Thoracic aorta (tissue), 2 donors: ENCODE measurements around the gene RABEP2. TPM values are rescaled to one million over a fixed set of nuclear protein-coding genes. Genes with fewer than 3 reads are reported as not detected.

Experiments
- ATAC-seq: fragments of 150-250 bp; one replicate; pipeline ENCODE4 v1.8.0; 2017; ENCODE audit warnings: low read depth; ENCODE audit not compliant: insufficient number of reproducible peaks, low FRiP score
- DNase-seq: peaks from one replicate; pipeline ENCODE4 v3.0.0-alpha.2; 2020; ENCODE audit warnings: low spot score
- H3K27ac ChIP-seq, 2 donors: fragments of 200-600 bp; sonication (generic); 1 replicate in 1 of 2; 2 replicates in 1 of 2; pipeline ENCODE4 v1.5.1; 2016; ENCODE audit warnings: mild to moderate bottlenecking in 2 of 2, moderate library complexity in 2 of 2
- H3K27me3 ChIP-seq: fragments of 200-600 bp; sonication (generic); replicated peaks from 2 replicates; pipeline ENCODE4 v1.6.0; 2016; ENCODE audit warnings: mild to moderate bottlenecking; ENCODE audit not compliant: insufficient read depth
- H3K36me3 ChIP-seq: fragments of 200-600 bp; sonication (generic); one replicate; pipeline ENCODE4 v1.5.1; 2016
- H3K4me1 ChIP-seq, 2 donors: fragments of 200-600 bp; sonication (generic); 1 replicate in 1 of 2; 2 replicates in 1 of 2; pipeline versions ENCODE4 v1.5.1 to v1.6.0; 2016; ENCODE audit warnings: low read depth in 2 of 2, mild to moderate bottlenecking in 1 of 2; ENCODE audit not compliant: control insufficient read depth in 1 of 2
- H3K4me3 ChIP-seq: fragments of 200-600 bp; sonication (generic); 2 replicates; pipeline ENCODE4 v1.5.1; 2016; ENCODE audit warnings: mild to moderate bottlenecking
- H3K9me3 ChIP-seq: fragments of 200-600 bp; sonication (generic); 2 replicates; pipeline ENCODE4 v1.5.1; 2016
- CTCF ChIP-seq: fragments of 200-600 bp; sonication (generic); IDR thresholded peaks from one replicate; pipeline ENCODE4 v1.5.1; 2019; ENCODE audit warnings: antibody characterized with exemption
- total RNA-seq, 2 donors: library from RNA; depleted of rRNA; stranded (reverse); fragments of >200 nt; gene quantifications; one replicate each; pipeline versions ENCODE4 v1.1.0 to v1.2.3, GENCODE V29; 2016

The RABEP2 gene
- total RNA-seq, 2 donors from 2014 or later, result 18.3 to 62.0 TPM

GRCh38 chr16:28877655-28878000 lies 47.4 kb downstream of the RABEP2 start:
- Histone ChIP-seq H3K4me3 (no peak overlapping the region), H3K4me1 (peaks cover 8 to 14% of the 10 kb centered on the region in 2 donors), H3K36me3 (peaks cover 5% of the 10 kb centered on the region), H3K27me3 (no peaks in the 10 kb centered on the region), H3K9me3 (no peaks in the 10 kb centered on the region), H3K27ac (no peak overlapping the region)
- no peak for TF ChIP-seq CTCF
- no peak for DNase-seq
- ATAC-seq, result no peak

- Histone ChIP-seq H3K4me1 (peaks cover 8 to 14% of the 10 kb centered on the region in 2 donors), H3K27me3 (no peaks in the 10 kb centered on the region), H3K27ac (no peak overlapping the region), H3K4me3 (no peak overlapping the region), H3K9me3 (no peaks in the 10 kb centered on the region), H3K36me3 (peaks cover 10% of the 10 kb centered on the region)
- ATAC-seq (no peak), DNase-seq (no peak)
- TF ChIP-seq CTCF, result no peak
Observed at GRCh38 chr16:28876973-28877654, 47.9 kb downstream of the RABEP2 start.

- H3K27me3 ChIP-seq, result no peaks in the 10 kb centered on the region
- no peak for TF ChIP-seq CTCF
- DNase-seq, result no peak
- H3K9me3 ChIP-seq, result no peaks in the 10 kb centered on the region
- no peak overlapping the region for H3K27ac ChIP-seq
- no peak for ATAC-seq
- H3K4me1 ChIP-seq, result peaks cover 8 to 14% of the 10 kb centered on the region in 2 donors
- H3K36me3 ChIP-seq, result peaks cover 19% of the 10 kb centered on the region
- H3K4me3 ChIP-seq, result no peak overlapping the region
Observed at GRCh38 chr16:28876019-28876659, 48.9 kb downstream of the RABEP2 start.

- no peaks in the 10 kb centered on the region for H3K27me3 ChIP-seq
- H3K27ac ChIP-seq, result no peak overlapping the region
- no peak for TF ChIP-seq CTCF
- H3K36me3 ChIP-seq, result peaks cover 25% of the 10 kb centered on the region
- DNase-seq (no peak), ATAC-seq (no peak)
- no peak overlapping the region for H3K4me3 ChIP-seq
- peaks cover 7 to 12% of the 10 kb centered on the region in 2 donors for H3K4me1 ChIP-seq
- no peaks in the 10 kb centered on the region for H3K9me3 ChIP-seq
Observed at GRCh38 chr16:28875134-28876018, 49.7 kb downstream of the RABEP2 start.

GRCh38 chr16:28874406-28874805 lies 50.6 kb downstream of the RABEP2 start:
- H3K27me3 ChIP-seq, result no peaks in the 10 kb centered on the region
- DNase-seq (no peak), ATAC-seq (no peak)
- no peak for TF ChIP-seq CTCF
- H3K4me3 ChIP-seq, result no peak overlapping the region
- no peak overlapping the region for H3K27ac ChIP-seq
- H3K36me3 ChIP-seq, result peaks cover 34% of the 10 kb centered on the region
- no peaks in the 10 kb centered on the region for H3K9me3 ChIP-seq
- H3K4me1 ChIP-seq, result peaks cover 3 to 6% of the 10 kb centered on the region in 2 donors
